ENCODE data around the gene SHROOM1.
"Not testable (repeated sequence)": the region's sequence is repeated elsewhere in the genome, so short reads cannot be mapped to it uniquely, and the experiment has no call there.

SHROOM1 gene

DNA sequence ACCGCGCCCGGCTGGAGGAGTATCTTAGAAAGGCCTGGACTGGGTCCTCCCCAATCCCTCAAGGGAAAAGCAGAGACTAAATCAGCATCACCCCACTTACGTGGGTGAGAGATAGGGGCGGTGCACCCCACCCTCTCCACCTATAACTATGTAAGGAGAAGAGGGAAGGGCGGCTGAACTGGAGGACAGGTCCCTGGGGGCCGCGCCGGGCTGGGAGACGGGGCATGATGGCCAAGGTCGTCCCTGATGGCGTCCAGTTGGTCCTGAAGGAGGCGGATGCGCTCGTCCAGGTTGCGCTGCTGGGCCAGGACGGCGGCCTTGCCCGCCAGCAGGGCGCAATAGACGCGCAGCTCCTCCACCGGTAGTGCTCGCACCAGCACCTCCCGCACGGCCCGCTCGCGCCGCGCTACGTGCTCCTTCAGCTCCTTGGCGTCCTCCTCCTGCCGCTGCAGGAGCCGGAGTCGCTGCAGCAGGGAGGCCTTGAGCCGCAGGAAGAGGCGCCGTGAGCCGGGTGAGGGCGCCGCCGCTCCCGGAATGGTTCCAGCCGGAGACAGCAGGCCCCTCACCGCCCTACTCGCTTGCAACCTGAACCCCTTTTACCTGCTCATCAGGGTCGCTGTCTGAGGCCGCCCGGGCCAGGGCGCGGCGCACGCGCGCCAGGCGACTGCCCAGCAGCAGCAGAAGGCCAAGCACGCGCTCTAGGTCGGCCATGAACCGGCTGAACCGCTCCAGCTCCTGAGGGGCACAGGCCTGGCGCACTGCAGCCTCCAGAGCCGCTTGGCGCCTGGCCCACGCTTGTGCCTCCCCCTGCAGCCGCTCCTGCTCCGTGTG lies 7.6 kb downstream of the SHROOM1 start:
- no peak for DNase-seq

DNA sequence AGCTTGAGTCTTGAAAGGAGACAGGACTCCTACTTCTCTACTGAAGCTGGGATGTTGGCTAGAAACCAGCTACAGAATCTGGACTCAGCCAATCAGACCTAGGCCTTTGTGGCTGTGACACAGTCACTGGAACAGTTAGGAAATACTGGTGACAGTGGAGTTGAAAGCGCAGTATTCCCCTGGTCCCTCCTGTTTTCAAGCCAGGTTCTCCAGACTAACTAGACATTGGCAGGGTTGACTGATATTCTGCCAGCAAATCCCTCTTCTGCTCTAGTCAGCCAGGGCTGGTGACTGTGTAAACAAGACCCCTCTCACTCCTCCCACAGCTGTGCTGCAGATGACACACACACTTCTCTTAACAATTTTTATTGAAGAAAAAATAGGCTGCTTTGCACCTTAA lies 8.7 kb downstream of the SHROOM1 start:
- peak; percentile 84 for DNase-seq

DNA sequence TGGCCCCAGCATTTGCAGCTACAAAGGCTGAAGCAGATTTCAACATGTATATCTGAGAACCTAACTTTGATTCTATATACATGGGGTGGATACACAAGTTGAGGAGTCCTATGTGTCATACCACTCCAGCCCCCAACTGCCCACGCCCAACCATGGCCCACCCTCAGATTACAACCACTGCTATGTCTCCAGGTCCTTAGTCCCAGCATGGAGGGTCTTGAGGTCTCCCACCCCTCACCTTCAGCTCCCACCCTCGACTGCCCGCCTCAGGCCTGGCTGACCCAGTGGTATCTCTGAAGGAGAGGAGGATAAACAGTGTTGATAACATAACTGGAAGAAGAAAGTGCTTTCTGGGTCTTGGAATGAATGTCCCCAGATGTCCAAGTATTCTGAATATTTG lies 9.1 kb downstream of the SHROOM1 start:
- DNase-seq: no peak

DNA sequence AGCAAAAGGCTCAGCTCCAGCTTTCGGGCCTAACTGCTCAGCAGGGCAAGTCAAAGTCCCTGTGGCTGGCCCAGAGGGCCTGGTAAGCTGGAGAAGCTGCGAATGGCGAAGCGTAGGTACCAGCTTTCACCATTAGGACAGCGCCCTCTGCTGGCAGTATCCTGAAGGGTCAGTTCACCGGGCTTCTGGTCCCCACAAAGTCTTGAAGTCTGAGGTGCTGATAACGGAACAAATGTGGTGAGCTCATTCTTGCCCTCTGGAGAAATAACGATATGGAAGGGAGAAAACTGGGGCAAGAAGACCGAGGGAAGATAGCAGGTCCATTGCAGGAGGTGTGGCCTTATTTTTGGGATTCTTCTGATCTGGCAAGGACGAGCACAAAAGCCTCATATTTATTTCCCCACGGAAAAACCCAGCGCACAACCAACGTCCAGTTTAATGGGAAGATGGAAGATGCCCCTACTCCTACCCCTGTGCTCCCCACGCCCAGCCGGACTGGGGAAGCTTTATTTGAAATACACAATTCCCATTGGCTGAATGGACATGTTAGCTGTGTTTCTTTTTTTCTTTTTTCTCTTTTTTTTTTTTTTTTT lies 10.2 kb downstream of the SHROOM1 start:
- DNase-seq: peak; percentile 69

DNA sequence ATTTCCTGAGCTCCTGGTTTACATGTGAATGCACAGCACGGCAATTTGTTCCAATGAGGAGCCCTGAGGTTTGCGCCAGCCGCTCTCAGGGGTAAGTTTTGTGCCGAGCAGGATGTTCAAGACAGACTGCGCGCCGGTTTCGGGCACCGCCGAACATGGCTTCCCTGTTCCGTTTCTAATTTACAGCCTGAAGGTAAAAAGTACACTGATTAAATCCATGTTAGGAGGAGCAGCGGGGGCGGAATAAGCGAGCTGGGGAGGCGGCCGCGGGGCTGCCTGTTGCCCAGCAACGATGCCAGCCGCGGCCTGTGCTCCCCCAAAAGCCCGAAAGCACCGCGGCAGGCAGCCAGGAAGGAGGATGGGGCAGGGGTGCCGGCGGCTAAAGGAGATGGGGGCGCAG lies 11.0 kb downstream of the SHROOM1 start:
- no peak for DNase-seq

DNA sequence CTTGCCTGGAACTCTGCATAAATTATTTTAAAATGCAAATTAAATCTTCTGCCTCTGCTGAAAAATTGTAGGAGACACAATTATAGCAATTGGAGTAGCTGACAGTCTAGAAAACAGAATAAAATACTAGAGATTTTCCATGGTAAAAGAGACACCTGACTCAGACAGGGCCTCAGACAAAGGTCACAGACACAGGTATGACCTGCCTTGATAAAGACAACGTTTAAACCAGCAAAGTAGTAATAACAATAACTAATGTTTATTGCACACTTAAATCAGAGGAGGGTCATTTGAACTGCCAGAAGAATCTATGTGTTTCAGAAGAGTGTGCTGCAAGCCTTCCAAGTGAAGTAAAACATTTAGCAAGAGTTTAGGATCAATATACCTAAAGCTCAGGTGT lies 13.4 kb downstream of the SHROOM1 start:
- DNase-seq: no peak

DNA sequence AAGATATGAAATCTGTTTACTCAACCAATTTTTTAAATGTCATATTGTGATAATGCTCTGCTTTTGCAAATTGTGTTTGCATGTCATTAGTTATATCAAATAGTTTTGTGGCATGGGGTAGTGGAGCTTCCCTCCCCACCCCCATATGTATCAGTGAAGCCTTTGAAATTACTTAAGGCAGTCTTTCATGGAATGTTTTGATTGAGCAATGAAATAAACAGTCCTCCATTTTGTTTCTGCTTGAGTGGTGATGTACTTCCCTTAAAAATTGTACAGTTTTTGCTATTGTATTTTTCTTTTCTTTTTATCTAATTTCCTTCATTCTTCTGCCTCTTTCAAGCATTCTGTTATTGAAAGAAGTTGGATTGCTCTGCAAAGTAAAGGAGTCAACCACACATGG lies 13.9 kb downstream of the SHROOM1 start:
- DNase-seq: no peak

DNA sequence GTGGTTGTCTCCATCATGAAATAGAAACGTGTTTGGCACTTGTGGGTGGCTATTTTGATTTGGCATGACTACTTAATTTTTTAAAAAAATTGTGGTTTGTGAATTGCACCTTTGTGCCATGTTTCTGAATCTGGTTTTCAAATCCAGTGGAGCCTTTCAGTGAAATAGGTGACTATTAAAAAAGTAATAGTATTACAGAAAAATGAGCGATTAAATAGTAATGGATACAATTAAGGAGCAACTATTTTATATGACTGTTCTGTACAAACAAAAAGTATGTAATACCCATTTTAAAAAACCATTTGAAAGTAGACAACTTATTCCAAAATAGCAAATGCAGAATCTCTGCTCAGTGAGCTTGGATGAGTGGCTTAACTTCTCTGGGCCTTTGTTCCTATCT lies 14.4 kb downstream of the SHROOM1 start:
- no peak for DNase-seq

DNA sequence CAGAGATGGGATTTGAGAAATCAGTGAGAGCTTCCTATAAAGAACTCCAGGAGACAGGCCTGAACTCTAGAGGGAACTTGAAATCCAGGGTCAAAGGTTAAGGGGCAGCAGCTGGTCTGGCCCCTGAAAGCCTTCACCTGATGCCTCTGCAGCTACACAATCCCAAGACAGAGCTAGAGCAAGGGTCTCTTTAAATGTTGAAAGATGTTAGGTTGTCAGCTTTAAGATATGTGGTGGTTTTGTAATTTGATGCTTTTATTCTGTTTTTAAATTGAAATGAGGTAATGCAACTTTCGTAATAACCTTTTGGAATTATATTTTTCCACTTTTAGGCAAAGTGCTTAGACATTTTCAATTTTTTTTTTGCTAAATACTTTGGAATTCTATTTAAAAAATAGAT lies 15.0 kb downstream of the SHROOM1 start:
- DNase-seq: no peak

DNA sequence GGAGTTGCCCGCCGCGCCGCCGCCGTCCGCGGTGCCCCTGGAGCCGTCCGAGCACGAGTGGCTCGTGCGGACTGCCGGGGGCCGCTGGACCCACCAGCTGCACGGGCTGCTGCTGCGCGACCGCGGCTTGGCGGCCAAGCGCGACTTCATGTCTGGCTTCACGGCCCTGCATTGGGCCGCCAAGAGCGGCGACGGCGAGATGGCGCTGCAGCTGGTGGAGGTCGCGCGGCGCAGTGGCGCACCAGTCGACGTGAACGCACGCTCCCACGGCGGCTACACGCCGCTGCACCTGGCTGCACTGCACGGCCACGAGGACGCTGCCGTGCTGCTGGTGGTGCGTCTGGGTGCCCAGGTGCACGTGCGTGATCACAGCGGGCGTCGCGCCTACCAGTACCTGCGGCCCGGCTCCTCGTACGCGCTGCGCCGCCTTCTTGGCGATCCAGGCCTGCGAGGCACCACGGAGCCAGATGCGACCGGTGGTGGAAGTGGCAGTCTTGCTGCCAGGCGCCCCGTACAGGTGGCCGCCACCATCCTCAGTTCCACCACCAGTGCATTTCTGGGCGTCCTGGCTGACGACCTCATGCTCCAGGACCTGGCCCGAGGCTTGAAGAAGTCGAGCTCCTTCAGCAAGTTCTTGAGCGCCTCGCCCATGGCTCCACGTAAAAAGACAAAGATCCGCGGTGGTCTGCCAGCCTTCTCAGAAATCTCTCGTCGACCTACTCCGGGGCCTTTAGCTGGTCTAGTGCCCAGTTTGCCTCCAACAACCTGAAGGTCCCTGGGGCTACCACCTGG lies 15.7 kb downstream of the SHROOM1 start:
- no peak for DNase-seq

DNA sequence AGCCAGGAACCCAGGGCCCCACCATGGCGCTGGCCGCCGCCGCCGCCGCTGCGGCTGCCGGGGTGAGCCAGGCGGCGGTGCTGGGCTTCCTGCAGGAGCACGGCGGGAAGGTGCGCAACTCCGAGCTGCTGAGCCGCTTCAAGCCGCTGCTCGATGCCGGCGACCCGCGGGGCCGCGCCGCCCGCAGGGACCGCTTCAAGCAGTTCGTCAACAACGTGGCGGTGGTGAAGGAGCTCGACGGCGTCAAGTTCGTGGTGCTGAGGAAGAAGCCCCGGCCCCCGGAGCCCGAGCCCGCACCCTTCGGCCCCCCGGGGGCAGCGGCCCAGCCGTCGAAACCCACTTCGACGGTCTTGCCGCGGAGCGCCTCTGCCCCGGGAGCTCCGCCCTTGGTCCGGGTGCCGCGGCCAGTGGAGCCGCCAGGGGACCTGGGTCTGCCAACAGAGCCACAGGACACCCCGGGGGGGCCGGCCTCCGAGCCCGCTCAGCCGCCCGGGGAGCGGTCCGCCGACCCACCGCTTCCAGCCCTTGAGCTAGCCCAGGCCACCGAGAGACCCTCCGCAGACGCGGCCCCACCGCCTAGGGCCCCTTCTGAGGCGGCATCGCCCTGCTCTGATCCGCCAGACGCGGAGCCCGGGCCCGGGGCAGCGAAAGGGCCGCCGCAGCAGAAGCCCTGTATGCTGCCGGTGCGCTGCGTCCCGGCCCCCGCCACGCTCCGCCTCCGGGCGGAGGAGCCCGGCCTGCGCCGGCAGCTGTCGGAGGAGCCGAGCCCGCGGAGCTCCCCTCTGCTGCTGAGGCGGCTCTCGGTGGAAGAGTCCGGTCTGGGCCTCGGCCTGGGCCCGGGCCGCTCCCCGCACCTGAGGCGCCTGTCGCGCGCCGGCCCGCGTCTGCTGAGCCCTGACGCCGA lies 16.6 kb downstream of the SHROOM1 start:
- DNase-seq: no peak

DNA sequence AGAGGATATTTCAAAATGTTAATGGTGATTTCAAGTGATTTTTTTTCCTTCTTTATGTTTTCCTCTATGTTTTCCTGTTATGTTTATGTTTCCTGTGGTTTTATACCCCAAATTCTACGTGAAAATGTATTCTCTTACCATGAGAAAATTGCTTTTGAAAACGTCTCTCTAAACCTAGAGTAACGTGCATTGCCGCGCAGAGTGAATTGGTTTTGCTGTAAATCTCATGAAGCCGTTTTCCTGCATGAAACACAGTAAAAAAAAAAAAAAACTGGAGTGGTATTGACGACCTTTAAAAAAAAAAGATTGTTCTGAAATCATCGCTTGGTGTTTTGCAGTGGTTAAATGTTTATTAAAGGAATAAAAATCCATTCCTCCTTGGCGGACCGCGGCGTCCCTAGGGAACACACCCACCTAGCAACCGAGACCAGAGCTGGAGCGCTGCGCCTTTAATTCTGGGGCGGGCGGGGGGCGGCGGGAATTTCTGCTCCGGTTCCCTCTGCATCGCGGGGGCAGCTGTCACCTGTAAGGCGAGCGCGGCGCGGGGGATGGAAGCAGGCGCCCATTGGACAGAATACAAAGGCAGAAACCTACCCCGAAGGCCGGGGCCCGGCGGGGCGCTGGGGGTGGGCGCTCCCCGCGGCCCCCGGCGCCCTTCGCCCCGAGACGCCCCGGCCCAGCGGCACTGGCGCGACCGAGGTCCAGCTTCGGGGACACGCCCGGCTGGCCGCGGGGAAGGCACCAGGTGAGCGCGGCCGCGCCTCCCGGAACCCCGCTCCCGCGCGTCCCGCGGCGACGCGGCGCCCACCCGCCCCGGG lies 17.5 kb downstream of the SHROOM1 start, which contains the start of gene SOWAHA:
TSS of gene SOWAHA (plus strand) at position 522 of the 818 bp plus-strand sequence. CDS start 320 bp downstream, outside the sequence.
- no peak for DNase-seq

DNA sequence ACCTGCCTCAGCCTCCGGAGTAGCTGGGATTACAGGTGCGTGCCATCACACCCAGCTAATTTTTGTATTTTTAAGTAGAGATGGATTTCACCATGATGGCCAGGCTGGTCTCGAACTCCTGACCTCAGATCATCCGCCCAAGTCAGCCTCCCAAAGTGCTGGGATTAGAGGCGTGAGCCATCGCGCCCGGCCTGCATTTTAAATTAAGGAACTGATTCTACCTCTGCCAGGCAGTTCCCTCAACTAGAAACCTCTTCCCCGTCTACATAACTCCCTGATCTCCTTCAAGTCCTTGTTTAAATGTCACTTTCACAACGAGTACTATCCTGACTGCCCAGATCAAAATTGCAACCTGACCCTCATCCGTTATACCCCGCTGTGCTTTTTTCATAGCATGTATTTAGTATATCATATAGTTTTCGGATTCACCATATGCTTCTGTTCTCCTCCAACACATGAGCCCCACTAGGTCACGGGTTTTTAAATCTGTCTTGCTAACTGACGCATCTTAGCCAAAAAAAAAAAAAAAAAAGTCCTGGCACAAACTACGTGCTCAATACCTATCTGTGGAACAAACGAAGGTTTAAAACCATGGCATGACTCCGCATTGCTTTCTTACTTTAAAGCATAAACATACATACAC lies 18.2 kb downstream of the SHROOM1 start:
- peak; percentile 30 for DNase-seq

DNA sequence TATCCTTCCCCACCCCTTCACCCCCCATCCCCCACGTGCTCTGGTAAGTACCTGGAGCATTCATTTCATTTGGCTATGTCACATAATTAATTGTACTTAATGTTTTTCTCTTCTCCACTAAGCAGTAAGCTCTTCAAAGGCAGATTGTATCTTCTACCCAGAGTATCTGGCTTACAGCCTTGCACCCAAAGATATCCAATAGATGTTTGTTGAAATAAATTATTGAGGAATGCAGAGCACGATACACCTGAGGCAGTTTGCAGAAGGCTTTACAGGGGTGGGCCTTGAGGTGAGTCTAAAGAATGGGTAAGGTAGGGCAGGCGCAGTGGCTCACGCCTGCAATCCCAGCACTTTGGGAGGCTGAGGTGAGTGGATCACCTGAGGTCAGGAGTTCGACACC lies 19.8 kb downstream of the SHROOM1 start:
- DNase-seq: no peak

DNA sequence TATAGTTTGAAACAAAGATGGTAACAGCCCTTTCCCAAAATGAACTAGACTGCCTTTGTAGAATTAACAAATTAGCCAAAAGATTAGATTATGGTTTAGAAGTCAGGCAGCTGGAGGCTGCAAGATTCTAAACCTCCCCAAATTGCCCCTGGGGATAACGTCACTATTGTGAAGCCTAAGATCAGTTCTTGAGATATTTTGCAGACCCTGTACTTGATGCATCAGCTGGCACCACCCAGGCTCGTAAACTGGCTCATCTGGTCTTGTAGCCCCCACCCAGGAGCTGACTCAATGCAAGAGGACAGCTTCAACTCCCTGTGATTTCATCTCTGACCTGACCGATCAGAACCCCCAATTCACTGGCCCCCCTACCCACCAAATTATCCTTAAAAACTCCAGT lies 21.6 kb downstream of the SHROOM1 start:
- DNase-seq: no peak

DNA sequence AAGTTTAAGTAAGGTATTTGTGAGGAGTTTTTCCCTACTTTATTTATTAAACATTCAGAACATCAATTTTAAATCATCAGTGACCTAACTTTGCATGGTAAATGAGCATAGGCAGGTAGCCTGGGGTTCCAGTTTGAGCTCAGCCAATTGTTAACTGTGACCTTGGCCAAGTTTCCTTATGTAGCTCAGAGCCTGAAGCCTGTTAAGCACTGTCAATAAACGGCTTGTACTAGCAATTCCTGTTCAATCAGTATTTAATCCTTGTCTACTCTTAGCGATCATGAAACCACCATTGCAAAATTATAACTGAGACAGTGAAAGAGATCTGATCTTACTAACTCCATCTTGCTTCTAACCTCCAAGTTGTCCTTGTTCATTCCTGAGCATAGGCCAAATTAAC lies 22.0 kb downstream of the SHROOM1 start:
- DNase-seq: no peak

DNA sequence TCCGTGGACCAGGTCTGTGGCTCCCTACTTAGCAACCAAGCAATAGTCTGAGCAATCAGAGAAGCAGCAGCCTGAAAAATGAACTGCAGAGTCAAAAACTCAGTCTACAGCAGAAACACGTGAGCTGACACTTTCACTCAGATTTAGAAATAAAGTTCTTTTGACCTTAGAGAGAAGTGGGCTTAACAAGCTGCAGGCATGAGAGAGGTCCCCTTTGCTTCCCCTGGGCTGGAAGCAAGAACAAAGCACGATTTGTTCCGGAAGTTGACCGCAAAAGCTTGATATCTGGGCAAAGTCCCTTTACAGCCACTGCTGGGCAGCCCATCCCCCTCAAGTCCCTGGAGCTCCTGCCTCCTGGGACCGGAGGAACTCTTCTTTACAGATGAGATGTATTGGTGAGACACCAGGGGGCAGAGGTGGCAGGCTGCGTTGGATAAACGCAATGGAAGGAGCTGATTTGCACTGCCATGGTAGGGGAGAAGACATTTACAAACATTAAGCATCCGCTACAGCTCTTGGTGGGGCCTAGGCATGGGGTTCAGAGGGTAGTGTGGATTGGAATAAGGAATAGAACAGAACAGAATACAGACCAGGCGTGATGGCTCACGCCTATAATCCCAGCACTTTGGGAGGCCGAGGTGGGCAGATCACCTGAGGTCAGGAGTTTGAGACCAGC lies 23.1 kb downstream of the SHROOM1 start:
- DNase-seq: no peak

DNA sequence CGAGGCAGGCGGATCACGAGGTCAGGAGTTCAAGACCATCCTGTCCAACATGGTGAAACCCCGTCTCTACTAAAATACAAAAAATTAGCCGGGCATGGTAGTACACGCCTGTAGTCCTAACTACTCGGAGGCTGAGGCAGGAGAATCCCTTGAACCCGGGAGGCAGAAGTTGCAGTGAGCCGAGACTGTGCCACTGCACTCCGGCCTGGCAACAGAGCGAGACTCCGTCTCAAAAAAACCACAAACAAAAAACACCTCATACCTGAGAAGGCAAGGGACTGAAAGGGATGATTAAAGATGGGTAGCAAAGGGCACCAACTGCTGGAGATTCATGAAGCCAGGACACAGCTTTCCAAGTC lies 23.7 kb downstream of the SHROOM1 start:
- DNase-seq: not testable (repeated sequence)

DNA sequence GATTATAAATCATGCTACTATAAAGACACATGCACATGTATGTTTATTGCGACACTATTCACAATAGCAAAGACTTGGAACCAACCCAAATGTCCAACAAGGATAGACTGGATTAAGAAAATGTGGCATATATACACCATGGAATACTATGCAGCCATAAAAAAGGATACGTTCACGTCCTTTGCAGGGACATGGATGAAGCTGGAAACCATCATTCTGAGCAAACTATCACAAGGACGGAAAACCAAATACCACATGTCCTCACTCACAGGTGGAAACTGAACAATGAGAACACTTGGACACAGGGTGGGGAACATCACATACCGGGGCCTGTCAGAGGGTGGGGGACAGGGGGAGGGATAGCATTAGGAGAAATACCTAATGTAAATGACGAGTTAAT lies 24.6 kb downstream of the SHROOM1 start:
- not testable (repeated sequence) for DNase-seq

DNA sequence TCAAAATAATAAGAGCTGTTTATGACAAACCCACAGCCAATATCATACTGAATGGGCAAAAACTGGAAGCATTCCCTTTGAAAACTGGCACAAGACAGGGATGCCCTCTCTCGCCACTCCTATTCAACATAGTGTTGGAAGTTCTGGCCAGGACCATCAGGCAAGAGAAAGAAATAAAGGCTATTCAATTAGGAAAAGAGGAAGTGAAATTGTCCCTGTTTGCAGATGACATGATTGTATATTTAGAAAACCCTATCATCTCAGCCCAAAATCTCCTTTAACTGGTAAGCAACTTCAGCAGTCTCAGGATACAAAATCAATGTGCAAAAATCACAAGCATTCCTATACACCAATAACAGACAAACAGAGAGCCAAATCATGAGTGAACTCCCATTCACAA lies 26.2 kb downstream of the SHROOM1 start:
- DNase-seq: not testable (repeated sequence)

DNA sequence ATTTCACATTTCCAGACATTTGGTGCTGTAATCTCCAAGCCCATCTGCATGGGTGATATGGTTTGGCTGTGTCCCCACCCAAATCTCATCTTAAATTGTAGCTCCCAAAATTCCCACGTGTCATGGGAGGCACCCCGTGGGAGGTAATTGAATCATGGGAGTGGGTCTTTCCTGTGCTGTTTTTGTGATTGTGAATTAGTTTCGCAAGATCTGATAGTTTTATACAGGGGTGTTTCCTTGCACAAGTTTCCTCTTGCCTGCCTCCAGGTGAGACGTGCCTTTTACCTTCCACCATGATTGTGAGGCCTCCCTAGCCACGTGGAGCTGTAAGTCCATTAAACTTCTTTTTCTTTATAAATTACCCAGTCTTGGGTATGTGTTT lies 27.8 kb downstream of the SHROOM1 start:
- not testable (repeated sequence) for DNase-seq
